Measurements from ENCODE around the gene NF1. TPM values are rescaled to one million over a fixed set of nuclear protein-coding genes. Genes with fewer than 3 reads are reported as not detected.

NF1 gene
- total RNA-seq, 4 donors from 2014 or later, result 41.7 to 69.9 (median 54.4) TPM

GRCh38 chr17:31134576-31134975 lies 39.8 kb downstream of the NF1 start:
- no peak overlapping the region for H3K4me3 ChIP-seq
- no peak overlapping the region for H3K27ac ChIP-seq
- no peaks in the 10 kb centered on the region for H3K27me3 ChIP-seq
- H3K4me1 ChIP-seq, result peaks cover 0 to 11% (median 5%) of the 10 kb centered on the region in 3 donors
- ATAC-seq, result no peak
- 49 to 79% methylated on average over 4 of the region's 4 CpGs for WGBS, 2 donors (ENCODE audit: low coverage in 1 of 2)
- peaks cover 0 to 19% of the 10 kb centered on the region in 2 donors for H3K36me3 ChIP-seq
- no peaks in the 10 kb centered on the region for H3K9me3 ChIP-seq
- TF ChIP-seq EP300 (IDR thresholded peaks at IDR 0.05) (no peak), POLR2AphosphoS5 (IDR thresholded peaks at IDR 0.05) (no peak), CTCF (IDR thresholded peaks at IDR 0.05) (no peak), POLR2A (IDR thresholded peaks at IDR 0.05) (no peak)

- no peak overlapping the region for H3K27ac ChIP-seq
- peaks cover 0 to 26% of the 10 kb centered on the region in 2 donors for H3K36me3 ChIP-seq
- ATAC-seq, result no peak
- no peaks in the 10 kb centered on the region for H3K4me1 ChIP-seq
- H3K27me3 ChIP-seq, result no peaks in the 10 kb centered on the region
- H3K9me3 ChIP-seq, result no peaks in the 10 kb centered on the region
- no peak overlapping the region for H3K4me3 ChIP-seq
- WGBS, 2 donors (ENCODE audit: low coverage in 1 of 2), result 88 to 94% methylated on average over 2 of the region's 2 CpGs
- no peak for TF ChIP-seq EP300 (IDR thresholded peaks at IDR 0.05)
- no peak for TF ChIP-seq POLR2A (IDR thresholded peaks at IDR 0.05)
- no peak for TF ChIP-seq POLR2AphosphoS5 (IDR thresholded peaks at IDR 0.05)
- no peak for TF ChIP-seq CTCF (IDR thresholded peaks at IDR 0.05)
Measured at GRCh38 chr17:31136319-31136718, 41.5 kb downstream of the NF1 start.

- no peaks in the 10 kb centered on the region for H3K9me3 ChIP-seq
- no peaks in the 10 kb centered on the region for H3K4me1 ChIP-seq
- H3K4me3 ChIP-seq, result no peak overlapping the region
- no peak overlapping the region for H3K27ac ChIP-seq
- H3K36me3 ChIP-seq, result peaks cover 0 to 26% of the 10 kb centered on the region in 2 donors
- WGBS, 2 donors (ENCODE audit: low coverage in 1 of 2), result 63 to 88% methylated on average over 2 to 3 of the region's 3 CpGs
- no peaks in the 10 kb centered on the region for H3K27me3 ChIP-seq
- TF ChIP-seq POLR2A (IDR thresholded peaks at IDR 0.05), result no peak
- TF ChIP-seq CTCF (IDR thresholded peaks at IDR 0.05), result no peak
- TF ChIP-seq POLR2AphosphoS5 (IDR thresholded peaks at IDR 0.05), result no peak
- TF ChIP-seq EP300 (IDR thresholded peaks at IDR 0.05), result no peak
- ATAC-seq, result no peak
Measured at GRCh38 chr17:31140111-31140510, 45.3 kb downstream of the NF1 start.

GRCh38 chr17:31144428-31144827 lies 49.7 kb downstream of the NF1 start:
- no peak for TF ChIP-seq CTCF (IDR thresholded peaks at IDR 0.05)
- TF ChIP-seq EP300 (IDR thresholded peaks at IDR 0.05), result no peak
- no peak for TF ChIP-seq POLR2A (IDR thresholded peaks at IDR 0.05)
- TF ChIP-seq POLR2AphosphoS5 (IDR thresholded peaks at IDR 0.05), result no peak
- Histone ChIP-seq H3K27ac (no peak overlapping the region), H3K4me1 (peaks cover 0 to 10% (median 0%) of the 10 kb centered on the region in 3 donors), H3K9me3 (no peaks in the 10 kb centered on the region), H3K27me3 (no peaks in the 10 kb centered on the region), H3K36me3 (peaks cover 0 to 12% of the 10 kb centered on the region in 2 donors), H3K4me3 (no peak overlapping the region)
- WGBS, 2 donors (ENCODE audit: low coverage in 1 of 2), result 95 to 97% methylated on average over 3 of the region's 3 CpGs
- no peak for ATAC-seq

GRCh38 chr17:31144836-31145235 lies 50.1 kb downstream of the NF1 start:
- Histone ChIP-seq H3K9me3 (no peaks in the 10 kb centered on the region), H3K36me3 (peaks cover 0 to 8% of the 10 kb centered on the region in 2 donors), H3K27ac (no peak overlapping the region), H3K4me3 (no peak overlapping the region), H3K4me1 (peaks cover 0 to 10% (median 0%) of the 10 kb centered on the region in 3 donors), H3K27me3 (no peaks in the 10 kb centered on the region)
- 82 to 83% methylated on average over 6 to 7 of the region's 7 CpGs for WGBS, 2 donors (ENCODE audit: low coverage in 1 of 2)
- TF ChIP-seq POLR2AphosphoS5 (IDR thresholded peaks at IDR 0.05), result no peak
- no peak for TF ChIP-seq POLR2A (IDR thresholded peaks at IDR 0.05)
- TF ChIP-seq CTCF (IDR thresholded peaks at IDR 0.05), result no peak
- no peak for TF ChIP-seq EP300 (IDR thresholded peaks at IDR 0.05)
- ATAC-seq, result no peak

Data from gastroesophageal sphincter (tissue), 4 donors.